ENCODE data around the gene RFWD3. TPM values are rescaled to one million over a fixed set of nuclear protein-coding genes. Genes with fewer than 3 reads are reported as not detected.

The RFWD3 gene
- total RNA-seq, 1 donor from 2014 or later, result 30.5 TPM

DNA sequence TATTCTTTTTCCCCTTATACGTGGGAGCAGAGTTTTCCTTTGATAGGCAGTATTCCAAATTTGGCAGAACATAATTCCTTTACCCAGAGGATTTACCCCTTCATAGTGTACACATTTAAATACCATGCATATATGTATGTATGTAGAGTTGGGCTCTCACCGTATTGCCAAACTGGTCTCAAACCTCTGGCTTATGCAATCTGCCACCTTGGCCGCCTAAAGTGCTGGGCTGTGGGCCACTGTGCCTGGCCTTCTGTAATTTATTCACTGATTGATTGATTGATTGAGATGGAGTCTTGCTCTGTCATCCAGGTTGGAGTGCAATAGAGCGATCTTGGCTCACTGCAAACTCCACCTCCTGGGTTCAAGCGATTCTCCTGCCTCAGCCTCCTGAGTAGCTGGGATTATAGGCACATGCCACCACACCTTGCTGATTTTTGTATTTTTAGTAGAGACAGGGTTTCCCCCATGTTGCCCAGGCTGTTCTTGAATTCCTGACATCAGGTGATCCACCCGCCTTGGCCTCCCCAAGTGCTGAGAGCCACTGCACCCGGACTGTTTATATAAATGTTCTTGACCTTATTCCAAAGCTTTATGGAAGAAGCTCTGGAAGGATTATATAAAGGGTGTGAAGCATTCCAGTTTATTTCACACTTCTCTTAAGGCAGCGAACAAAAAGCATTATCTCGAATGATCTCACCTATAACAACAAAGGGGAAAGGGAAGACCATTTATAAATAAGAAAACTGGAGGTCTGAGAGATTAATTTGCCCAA, 74.6 kb downstream of the RFWD3 start:
- Mint-ChIP-seq H3K36me3 (ENCODE audit: unreplicated experiment) (no peaks in the 10 kb centered on the region), H3K4me1 (ENCODE audit: low read depth, unreplicated experiment) (peaks cover 2% of the 10 kb centered on the region), H3K27me3 (ENCODE audit: unreplicated experiment) (no peaks in the 10 kb centered on the region), H3K27ac (ENCODE audit: unreplicated experiment) (peak overlapping the region; percentile 1), H3K9me3 (ENCODE audit: unreplicated experiment) (peaks cover 3% of the 10 kb centered on the region), H3K4me3 (ENCODE audit: unreplicated experiment) (no peak overlapping the region)
- no peak for DNase-seq
- TF ChIP-seq, protein P1, sequence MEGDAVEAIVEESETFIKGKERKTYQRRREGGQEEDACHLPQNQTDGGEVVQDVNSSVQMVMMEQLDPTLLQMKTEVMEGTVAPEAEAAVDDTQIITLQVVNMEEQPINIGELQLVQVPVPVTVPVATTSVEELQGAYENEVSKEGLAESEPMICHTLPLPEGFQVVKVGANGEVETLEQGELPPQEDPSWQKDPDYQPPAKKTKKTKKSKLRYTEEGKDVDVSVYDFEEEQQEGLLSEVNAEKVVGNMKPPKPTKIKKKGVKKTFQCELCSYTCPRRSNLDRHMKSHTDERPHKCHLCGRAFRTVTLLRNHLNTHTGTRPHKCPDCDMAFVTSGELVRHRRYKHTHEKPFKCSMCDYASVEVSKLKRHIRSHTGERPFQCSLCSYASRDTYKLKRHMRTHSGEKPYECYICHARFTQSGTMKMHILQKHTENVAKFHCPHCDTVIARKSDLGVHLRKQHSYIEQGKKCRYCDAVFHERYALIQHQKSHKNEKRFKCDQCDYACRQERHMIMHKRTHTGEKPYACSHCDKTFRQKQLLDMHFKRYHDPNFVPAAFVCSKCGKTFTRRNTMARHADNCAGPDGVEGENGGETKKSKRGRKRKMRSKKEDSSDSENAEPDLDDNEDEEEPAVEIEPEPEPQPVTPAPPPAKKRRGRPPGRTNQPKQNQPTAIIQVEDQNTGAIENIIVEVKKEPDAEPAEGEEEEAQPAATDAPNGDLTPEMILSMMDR (IDR thresholded peaks at IDR 0.05; ENCODE audit: partially characterized antibody, unreplicated experiment), result no peak

DNA sequence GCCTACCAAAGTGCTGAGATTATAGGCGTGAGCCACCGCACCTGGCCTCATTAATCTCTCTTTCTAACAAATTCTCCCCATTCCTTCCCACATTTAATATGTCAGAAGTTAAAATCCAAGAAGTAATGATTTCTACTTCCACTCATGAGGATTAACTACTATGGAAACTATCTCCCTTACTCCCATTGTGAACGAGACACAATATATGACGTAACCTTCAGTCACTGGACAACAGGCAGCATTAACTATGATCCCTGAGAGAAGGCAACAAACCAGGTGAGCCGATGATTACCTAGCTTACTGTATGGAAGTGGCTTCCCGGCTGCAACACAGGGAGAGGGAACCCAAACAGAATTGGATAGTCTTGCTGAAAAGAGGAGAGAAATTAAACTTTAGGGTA, 79.7 kb downstream of the RFWD3 start:
- DNase-seq, result no peak
- no peaks in the 10 kb centered on the region for H3K36me3 Mint-ChIP-seq (ENCODE audit: unreplicated experiment)
- H3K4me1 Mint-ChIP-seq (ENCODE audit: low read depth, unreplicated experiment), result no peaks in the 10 kb centered on the region
- H3K9me3 Mint-ChIP-seq (ENCODE audit: unreplicated experiment), result peaks cover 2% of the 10 kb centered on the region
- no peak overlapping the region for H3K27ac Mint-ChIP-seq (ENCODE audit: unreplicated experiment)
- H3K4me3 Mint-ChIP-seq (ENCODE audit: unreplicated experiment), result no peak overlapping the region
- no peaks in the 10 kb centered on the region for H3K27me3 Mint-ChIP-seq (ENCODE audit: unreplicated experiment)
- TF ChIP-seq, protein P1 (IDR thresholded peaks at IDR 0.05; ENCODE audit: partially characterized antibody, unreplicated experiment), result no peak

DNA sequence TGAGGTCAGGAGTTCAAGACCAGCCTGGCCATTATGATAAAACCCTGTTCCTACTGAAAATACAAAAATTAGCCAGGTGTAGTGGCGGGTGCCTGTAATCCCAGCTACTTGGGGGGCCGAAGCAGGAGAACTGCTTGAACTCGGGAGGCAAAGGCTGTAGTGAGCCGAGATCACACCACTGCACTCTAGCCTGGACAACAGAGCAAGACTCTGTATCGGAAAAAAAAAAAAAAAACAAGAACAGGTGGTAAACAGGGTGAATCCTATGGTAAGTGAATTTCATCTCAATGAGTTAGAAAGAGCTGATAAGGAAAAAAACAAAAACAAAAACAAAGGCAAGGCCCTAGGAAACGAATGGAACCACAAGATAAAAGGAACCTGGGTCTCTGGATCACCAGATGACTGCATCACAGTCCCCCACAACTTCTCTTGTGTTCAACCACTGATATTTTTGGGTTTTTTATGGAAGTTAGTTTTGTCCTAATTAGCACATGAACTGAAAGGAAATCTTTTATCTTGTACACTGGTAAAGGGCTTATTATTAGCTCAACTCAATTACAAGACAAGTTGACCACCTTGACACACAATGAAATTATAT, 80.7 kb downstream of the RFWD3 start:
- no peak overlapping the region for H3K4me3 Mint-ChIP-seq (ENCODE audit: unreplicated experiment)
- DNase-seq, result no peak
- no peaks in the 10 kb centered on the region for H3K36me3 Mint-ChIP-seq (ENCODE audit: unreplicated experiment)
- peaks cover 2% of the 10 kb centered on the region for H3K9me3 Mint-ChIP-seq (ENCODE audit: unreplicated experiment)
- TF ChIP-seq, protein P1 (IDR thresholded peaks at IDR 0.05; ENCODE audit: partially characterized antibody, unreplicated experiment), result no peak
- no peaks in the 10 kb centered on the region for H3K4me1 Mint-ChIP-seq (ENCODE audit: low read depth, unreplicated experiment)
- H3K27me3 Mint-ChIP-seq (ENCODE audit: unreplicated experiment), result no peaks in the 10 kb centered on the region
- no peak overlapping the region for H3K27ac Mint-ChIP-seq (ENCODE audit: unreplicated experiment)

DNA sequence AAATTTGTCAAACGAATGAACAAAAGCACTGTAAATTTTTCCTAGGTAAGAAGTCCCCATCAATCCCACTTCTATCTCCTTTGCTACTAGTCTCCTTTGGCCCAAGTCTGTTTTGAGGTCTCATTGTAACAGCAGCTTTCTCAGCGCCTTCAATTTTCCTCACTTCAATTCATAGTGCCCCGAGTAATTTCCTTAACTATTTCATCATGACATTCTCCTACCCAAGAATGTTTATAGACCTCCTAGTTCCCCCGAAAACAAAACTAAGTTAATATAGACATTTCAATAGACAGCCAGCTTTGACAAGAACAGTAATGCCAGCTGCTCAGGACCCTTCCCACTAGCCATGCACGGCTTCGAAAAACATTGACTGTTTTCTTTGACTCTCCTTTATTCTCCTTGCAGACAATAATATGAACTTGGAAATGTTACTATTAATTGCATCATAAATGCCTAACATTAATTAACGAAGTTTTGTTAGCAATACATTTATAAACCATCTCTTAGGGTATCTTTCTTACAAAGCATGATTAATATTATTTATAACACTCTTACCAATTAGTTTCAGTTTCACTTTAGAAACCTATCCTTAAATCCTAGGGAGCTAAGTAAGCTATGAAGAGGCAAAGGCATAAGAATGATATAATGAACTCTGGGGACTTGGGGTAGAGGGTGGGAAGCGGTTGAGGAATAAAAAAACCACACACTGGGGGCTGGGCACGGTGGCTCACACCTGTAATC, 82.6 kb downstream of the RFWD3 start:
- Mint-ChIP-seq H3K4me1 (ENCODE audit: low read depth, unreplicated experiment) (no peaks in the 10 kb centered on the region), H3K36me3 (ENCODE audit: unreplicated experiment) (no peaks in the 10 kb centered on the region), H3K9me3 (ENCODE audit: unreplicated experiment) (no peaks in the 10 kb centered on the region), H3K4me3 (ENCODE audit: unreplicated experiment) (no peak overlapping the region), H3K27me3 (ENCODE audit: unreplicated experiment) (no peaks in the 10 kb centered on the region), H3K27ac (ENCODE audit: unreplicated experiment) (no peak overlapping the region)
- no peak for DNase-seq
- TF ChIP-seq, protein P1 (IDR thresholded peaks at IDR 0.05; ENCODE audit: partially characterized antibody, unreplicated experiment), result no peak

All from glutamatergic neuron (in vitro differentiated cells).